Neural progenitor cell (in vitro differentiated cells): ENCODE measurements around the gene STK11IP. TPM values are rescaled to one million over a fixed set of nuclear protein-coding genes. Genes with fewer than 3 reads are reported as not detected.

Source experiments
- DNase-seq: peaks from one replicate; pipeline ENCODE4 v3.0.0-alpha.2; 2016; ENCODE audit warnings: low spot score
- H2AFZ ChIP-seq: fragments of 200-600 bp; sonication (generic); replicated peaks from 2 replicates; pipeline ENCODE4 v1.6.1; 2016; ENCODE audit warnings: antibody characterized with exemption
- H3F3A ChIP-seq: fragments of 200-600 bp; sonication (generic); 2 replicates; pipeline ENCODE4 v1.6.1; 2016; ENCODE audit warnings: antibody characterized with exemption, low read depth
- H3K27ac ChIP-seq: fragments of 200-600 bp; sonication (generic); 2 replicates; pipeline ENCODE4 v1.5.1; 2016; ENCODE audit warnings: mild to moderate bottlenecking
- H3K27me3 ChIP-seq: fragments of 200-600 bp; sonication (generic); 2 replicates; pipeline ENCODE4 v1.6.1; 2016; ENCODE audit warnings: mild to moderate bottlenecking, moderate library complexity
- H3K36me3 ChIP-seq: fragments of 200-600 bp; sonication (generic); 2 replicates; pipeline ENCODE4 v1.5.1; 2016
- H3K4me1 ChIP-seq: fragments of 200-600 bp; sonication (generic); 2 replicates; pipeline ENCODE4 v1.6.1; 2016; ENCODE audit warnings: mixed run types
- H3K4me2 ChIP-seq: fragments of 200-600 bp; sonication (generic); 2 replicates; pipeline ENCODE4 v1.6.1; 2016
- H3K4me3 ChIP-seq: fragments of 200-600 bp; sonication (generic); 2 replicates; pipeline ENCODE4 v1.5.1; 2016
- H3K79me2 ChIP-seq: fragments of 200-600 bp; sonication (generic); 2 replicates; pipeline ENCODE4 v1.6.1; 2016; ENCODE audit warnings: low read depth
- H3K9ac ChIP-seq: fragments of 200-600 bp; sonication (generic); 2 replicates; pipeline ENCODE4 v1.6.1; 2016
- H3K9me3 ChIP-seq: fragments of 200-600 bp; sonication (generic); 2 replicates; pipeline ENCODE4 v1.5.1; 2016; ENCODE audit warnings: low read depth
- H4K20me1 ChIP-seq: fragments of 200-600 bp; sonication (generic); 2 replicates; pipeline ENCODE4 v1.6.1; 2016; ENCODE audit warnings: low read depth
- H3K27ac Mint-ChIP-seq: 3 replicates; pipeline ENCODE4 v1.8.0; 2021; ENCODE audit warnings: mixed read lengths
- H3K27me3 Mint-ChIP-seq: 2 replicates; pipeline ENCODE4 v1.8.0; 2022; ENCODE audit warnings: low read depth, mild to moderate bottlenecking, inconsistent platforms, moderate library complexity, mixed read lengths; ENCODE audit not compliant: insufficient read depth
- H3K36me3 Mint-ChIP-seq: 3 replicates; pipeline ENCODE4 v1.8.0; 2021; ENCODE audit warnings: mixed read lengths
- H3K4me1 Mint-ChIP-seq: 3 replicates; pipeline ENCODE4 v1.8.0; 2021; ENCODE audit warnings: mixed read lengths
- H3K4me3 Mint-ChIP-seq: 3 replicates; pipeline ENCODE4 v1.8.0; 2021; ENCODE audit warnings: mild to moderate bottlenecking, moderate library complexity, mixed read lengths
- H3K9me3 Mint-ChIP-seq: 3 replicates; pipeline ENCODE4 v1.8.0; 2020; ENCODE audit warnings: mixed read lengths
- EZH2 ChIP-seq: fragments of 200-600 bp; sonication (generic); IDR thresholded peaks from 2 replicates; pipeline ENCODE4 v1.6.1; 2017; ENCODE audit warnings: antibody characterized with exemption, mild to moderate bottlenecking, moderate library complexity
- EZH2phosphoT487 ChIP-seq: fragments of 200-600 bp; sonication (generic); IDR thresholded peaks from 2 replicates; pipeline ENCODE4 v1.6.1; 2017; ENCODE audit warnings: antibody characterized with exemption
- total RNA-seq: library from RNA; depleted of rRNA; stranded (reverse); fragments of >200 nt; gene quantifications from 2 replicates; pipeline ENCODE4 v1.2.3, GENCODE V29; 2015; ENCODE audit warnings: low replicate concordance
- TF ChIP-seq, protein P1 (sequence below): fragments of 200-600 bp; sonication (generic); IDR thresholded peaks from 2 replicates; pipeline ENCODE4 v1.5.1; 2017; ENCODE audit warnings: antibody characterized with exemption, mild to moderate bottlenecking

STK11IP gene
- total RNA-seq, 1 donor from 2014 or later, result 16.8 TPM

DNA sequence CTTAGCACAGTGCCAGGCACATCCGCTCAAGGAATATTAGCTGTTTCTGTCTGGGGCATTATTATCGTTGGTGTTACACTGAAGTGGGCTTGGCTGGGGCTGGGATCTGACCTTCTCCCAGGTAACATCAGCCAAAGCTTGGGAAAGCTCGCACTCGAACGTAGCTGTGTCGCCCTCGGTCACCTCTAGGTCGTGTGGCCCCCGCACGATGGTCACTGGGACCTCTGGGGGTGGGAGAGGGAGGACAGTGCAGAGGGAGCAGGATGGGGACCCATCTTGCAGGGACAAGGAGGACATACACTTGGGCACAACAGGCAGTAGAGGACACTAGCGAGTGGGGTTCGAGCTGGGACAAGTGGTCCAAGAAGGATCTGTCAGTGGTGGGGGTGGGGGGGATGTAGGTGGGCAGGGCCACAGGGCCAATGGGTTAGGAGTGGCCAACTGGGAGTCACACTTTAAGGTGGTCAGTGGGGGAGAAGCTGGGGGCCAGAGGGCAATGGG lies 44.1 kb upstream of the STK11IP start:
- no peak for TF ChIP-seq EZH2phosphoT487
- TF ChIP-seq EZH2, result no peak
- TF ChIP-seq, protein P1, sequence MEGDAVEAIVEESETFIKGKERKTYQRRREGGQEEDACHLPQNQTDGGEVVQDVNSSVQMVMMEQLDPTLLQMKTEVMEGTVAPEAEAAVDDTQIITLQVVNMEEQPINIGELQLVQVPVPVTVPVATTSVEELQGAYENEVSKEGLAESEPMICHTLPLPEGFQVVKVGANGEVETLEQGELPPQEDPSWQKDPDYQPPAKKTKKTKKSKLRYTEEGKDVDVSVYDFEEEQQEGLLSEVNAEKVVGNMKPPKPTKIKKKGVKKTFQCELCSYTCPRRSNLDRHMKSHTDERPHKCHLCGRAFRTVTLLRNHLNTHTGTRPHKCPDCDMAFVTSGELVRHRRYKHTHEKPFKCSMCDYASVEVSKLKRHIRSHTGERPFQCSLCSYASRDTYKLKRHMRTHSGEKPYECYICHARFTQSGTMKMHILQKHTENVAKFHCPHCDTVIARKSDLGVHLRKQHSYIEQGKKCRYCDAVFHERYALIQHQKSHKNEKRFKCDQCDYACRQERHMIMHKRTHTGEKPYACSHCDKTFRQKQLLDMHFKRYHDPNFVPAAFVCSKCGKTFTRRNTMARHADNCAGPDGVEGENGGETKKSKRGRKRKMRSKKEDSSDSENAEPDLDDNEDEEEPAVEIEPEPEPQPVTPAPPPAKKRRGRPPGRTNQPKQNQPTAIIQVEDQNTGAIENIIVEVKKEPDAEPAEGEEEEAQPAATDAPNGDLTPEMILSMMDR, result no peak
- Histone ChIP-seq H3F3A (no peaks in the 10 kb centered on the region), H3K27ac (no peak overlapping the region), H3K27me3 (peaks cover 39% of the 10 kb centered on the region), H3K9ac (no peak overlapping the region), H3K4me2 (peak overlapping the region; percentile 98), H3K79me2 (no peaks in the 10 kb centered on the region), H2AFZ (no peak overlapping the region), H3K9me3 (no peaks in the 10 kb centered on the region), H3K36me3 (no peaks in the 10 kb centered on the region), H3K4me1 (peaks cover 5% of the 10 kb centered on the region), H4K20me1 (peaks cover 14% of the 10 kb centered on the region), H3K4me3 (no peak overlapping the region)
- Mint-ChIP-seq H3K4me3 (peak overlapping the region; percentile 80), H3K36me3 (peaks cover 6% of the 10 kb centered on the region), H3K9me3 (no peaks in the 10 kb centered on the region), H3K27me3 (peaks cover 20% of the 10 kb centered on the region), H3K4me1 (peaks cover 11% of the 10 kb centered on the region), H3K27ac (peak overlapping the region; percentile 33)
- DNase-seq, result no peak

DNA sequence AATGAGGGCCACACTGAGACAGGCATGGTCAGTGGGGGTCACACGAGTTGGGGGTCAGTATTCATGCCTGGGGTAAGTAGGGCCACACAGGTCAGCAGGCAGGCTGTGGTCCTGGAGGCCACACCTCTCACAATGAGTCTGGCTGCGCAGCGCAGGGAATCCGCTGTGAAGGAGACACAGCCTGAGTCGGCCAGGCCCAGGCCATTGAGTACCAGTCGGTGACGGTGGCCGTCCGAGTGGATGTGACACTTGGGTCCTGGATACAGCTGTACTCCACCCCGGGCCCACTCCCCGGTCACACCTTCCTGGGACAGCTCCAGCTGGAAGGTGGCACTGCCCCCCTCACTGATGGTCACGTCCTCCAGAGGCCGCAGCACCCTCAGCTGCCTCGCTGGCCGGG lies 43.3 kb upstream of the STK11IP start:
- Histone ChIP-seq H3K9ac (no peak overlapping the region), H3K79me2 (no peaks in the 10 kb centered on the region), H2AFZ (no peak overlapping the region), H3K27ac (no peak overlapping the region), H4K20me1 (peaks cover 14% of the 10 kb centered on the region), H3K27me3 (peaks cover 39% of the 10 kb centered on the region), H3K9me3 (no peaks in the 10 kb centered on the region), H3F3A (no peaks in the 10 kb centered on the region), H3K4me3 (no peak overlapping the region), H3K4me1 (peaks cover 5% of the 10 kb centered on the region), H3K4me2 (no peak overlapping the region), H3K36me3 (no peaks in the 10 kb centered on the region)
- Mint-ChIP-seq H3K9me3 (no peaks in the 10 kb centered on the region), H3K4me1 (peaks cover 11% of the 10 kb centered on the region), H3K4me3 (peak overlapping the region; percentile 80), H3K27ac (no peak overlapping the region), H3K27me3 (peaks cover 15% of the 10 kb centered on the region), H3K36me3 (peaks cover 9% of the 10 kb centered on the region)
- no peak for DNase-seq
- TF ChIP-seq EZH2 (no peak), EZH2phosphoT487 (no peak)
- TF ChIP-seq, protein P1, result no peak

DNA sequence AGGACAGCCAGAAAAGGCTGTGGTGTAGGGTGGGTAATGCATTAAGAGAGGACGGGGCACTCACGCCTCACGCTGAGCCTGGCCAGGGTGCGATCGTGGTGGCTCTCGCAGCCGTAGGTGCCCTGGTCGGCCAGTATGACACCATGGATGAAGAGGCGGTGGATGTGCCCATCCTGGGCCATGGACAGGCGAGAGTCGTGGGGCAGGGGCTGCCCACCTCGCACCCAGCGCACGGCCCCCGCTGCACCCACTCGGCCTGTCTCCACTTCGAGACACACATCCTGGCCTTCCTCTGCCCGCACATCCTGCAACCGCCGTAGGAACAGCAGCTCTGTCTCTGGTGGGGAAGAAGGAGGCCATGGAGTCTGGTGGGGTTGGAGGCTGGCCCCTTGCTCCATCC lies 41.7 kb upstream of the STK11IP start:
- Histone ChIP-seq H3K4me3 (no peak overlapping the region), H3K4me1 (peaks cover 5% of the 10 kb centered on the region), H3K9me3 (no peaks in the 10 kb centered on the region), H3K4me2 (no peak overlapping the region), H3F3A (peaks cover 5% of the 10 kb centered on the region), H3K79me2 (no peaks in the 10 kb centered on the region), H2AFZ (no peak overlapping the region), H3K36me3 (no peaks in the 10 kb centered on the region), H4K20me1 (peaks cover 15% of the 10 kb centered on the region), H3K9ac (no peak overlapping the region), H3K27me3 (peaks cover 31% of the 10 kb centered on the region), H3K27ac (no peak overlapping the region)
- Mint-ChIP-seq H3K4me3 (no peak overlapping the region), H3K27ac (no peak overlapping the region), H3K4me1 (peaks cover 11% of the 10 kb centered on the region), H3K27me3 (peaks cover 15% of the 10 kb centered on the region), H3K9me3 (no peaks in the 10 kb centered on the region), H3K36me3 (peaks cover 11% of the 10 kb centered on the region)
- no peak for TF ChIP-seq EZH2
- TF ChIP-seq, protein P1, result no peak
- TF ChIP-seq EZH2phosphoT487, result no peak
- no peak for DNase-seq
